ENCODE results near the gene AFAP1. TPM values are rescaled to one million over a fixed set of nuclear protein-coding genes. Genes with fewer than 3 reads are reported as not detected.
A peak's percentile ranks its signal among the peaks of the same experiment; 100 is the strongest.

AFAP1 gene
- total RNA-seq, 2 donors from 2014 or later = 32.1 to 40.1 TPM

- Histone ChIP-seq H3K9me3 (no peaks in the 10 kb centered on the region), H3K4me1 (ENCODE audit: control insufficient read depth in 1 of 2, low read depth in 2 of 2) (peaks cover 19 to 34% of the 10 kb centered on the region in 2 donors), H3K36me3 (no peaks in the 10 kb centered on the region), H3K4me3 (no peak overlapping the region), H3K27me3 (replicated peaks; ENCODE audit: insufficient read depth) (no peaks in the 10 kb centered on the region), H3K27ac (peak overlapping the region; percentile 34 to 68)
- DNase-seq (ENCODE audit: low spot score) (no peak), ATAC-seq (ENCODE audit: insufficient number of reproducible peaks, low FRiP score, low read depth) (no peak)
- TF ChIP-seq, protein P1, sequence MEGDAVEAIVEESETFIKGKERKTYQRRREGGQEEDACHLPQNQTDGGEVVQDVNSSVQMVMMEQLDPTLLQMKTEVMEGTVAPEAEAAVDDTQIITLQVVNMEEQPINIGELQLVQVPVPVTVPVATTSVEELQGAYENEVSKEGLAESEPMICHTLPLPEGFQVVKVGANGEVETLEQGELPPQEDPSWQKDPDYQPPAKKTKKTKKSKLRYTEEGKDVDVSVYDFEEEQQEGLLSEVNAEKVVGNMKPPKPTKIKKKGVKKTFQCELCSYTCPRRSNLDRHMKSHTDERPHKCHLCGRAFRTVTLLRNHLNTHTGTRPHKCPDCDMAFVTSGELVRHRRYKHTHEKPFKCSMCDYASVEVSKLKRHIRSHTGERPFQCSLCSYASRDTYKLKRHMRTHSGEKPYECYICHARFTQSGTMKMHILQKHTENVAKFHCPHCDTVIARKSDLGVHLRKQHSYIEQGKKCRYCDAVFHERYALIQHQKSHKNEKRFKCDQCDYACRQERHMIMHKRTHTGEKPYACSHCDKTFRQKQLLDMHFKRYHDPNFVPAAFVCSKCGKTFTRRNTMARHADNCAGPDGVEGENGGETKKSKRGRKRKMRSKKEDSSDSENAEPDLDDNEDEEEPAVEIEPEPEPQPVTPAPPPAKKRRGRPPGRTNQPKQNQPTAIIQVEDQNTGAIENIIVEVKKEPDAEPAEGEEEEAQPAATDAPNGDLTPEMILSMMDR (IDR thresholded peaks at IDR 0.05) = no peak
Observed at GRCh38 chr4:7967501-7968261, 28.0 kb upstream of the AFAP1 start.

- Histone ChIP-seq H3K27ac (no peak overlapping the region), H3K9me3 (no peaks in the 10 kb centered on the region), H3K4me3 (no peak overlapping the region), H3K4me1 (ENCODE audit: control insufficient read depth in 1 of 2, low read depth in 2 of 2) (peaks cover 19 to 34% of the 10 kb centered on the region in 2 donors), H3K36me3 (no peaks in the 10 kb centered on the region), H3K27me3 (replicated peaks; ENCODE audit: insufficient read depth) (no peaks in the 10 kb centered on the region)
- DNase-seq (ENCODE audit: low spot score) (no peak), ATAC-seq (ENCODE audit: insufficient number of reproducible peaks, low FRiP score, low read depth) (no peak)
- TF ChIP-seq, protein P1 (IDR thresholded peaks at IDR 0.05) = no peak
Observed at GRCh38 chr4:7967063-7967440, 27.4 kb upstream of the AFAP1 start.

DNA sequence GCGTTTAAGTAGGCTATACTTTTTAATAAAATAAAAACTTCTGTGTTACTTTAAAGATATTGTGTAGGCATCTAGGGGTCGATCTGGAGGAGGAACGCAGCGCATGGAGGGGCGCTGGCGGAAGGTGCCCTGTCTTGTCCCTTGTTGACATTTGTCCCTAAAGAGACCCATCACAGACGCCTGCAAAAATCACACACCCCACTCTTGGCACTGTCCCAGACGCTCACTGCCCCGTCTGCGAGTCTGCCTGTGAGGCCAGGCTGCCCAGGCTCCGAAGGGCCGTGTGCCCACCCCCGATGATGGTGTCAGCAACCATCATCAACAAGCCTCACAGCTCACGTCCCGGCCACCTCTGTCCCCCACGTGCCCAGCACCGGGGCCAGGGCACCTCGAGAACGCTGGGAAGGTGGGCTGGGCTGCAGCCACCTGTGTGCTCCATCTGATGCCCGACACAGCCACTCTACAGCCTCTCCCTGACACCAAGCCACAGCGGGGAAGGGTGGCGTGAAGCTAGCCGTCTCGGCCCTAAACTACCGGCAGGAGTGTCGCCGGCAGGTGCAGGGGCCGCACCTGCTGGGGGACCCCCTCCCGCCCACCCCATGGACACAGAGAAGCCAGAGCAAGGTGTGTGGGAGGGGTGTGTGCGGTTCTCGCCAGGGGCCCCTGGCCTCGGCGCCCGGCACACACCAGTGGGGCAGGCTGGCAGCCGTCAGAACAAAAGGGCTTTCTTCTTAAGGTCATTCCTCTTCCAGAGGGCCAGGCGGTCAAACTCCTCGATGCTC lies 26.8 kb upstream of the AFAP1 start:
- TF ChIP-seq, protein P1 (IDR thresholded peaks at IDR 0.05) = no peak
- Histone ChIP-seq H3K36me3 (no peaks in the 10 kb centered on the region), H3K27ac (no peak overlapping the region), H3K27me3 (replicated peaks; ENCODE audit: insufficient read depth) (no peaks in the 10 kb centered on the region), H3K4me1 (ENCODE audit: control insufficient read depth in 1 of 2, low read depth in 2 of 2) (peaks cover 19 to 40% of the 10 kb centered on the region in 2 donors), H3K9me3 (no peaks in the 10 kb centered on the region), H3K4me3 (no peak overlapping the region)
- ATAC-seq (ENCODE audit: insufficient number of reproducible peaks, low FRiP score, low read depth) (no peak), DNase-seq (ENCODE audit: low spot score) (no peak)

- Histone ChIP-seq H3K4me1 (ENCODE audit: control insufficient read depth in 1 of 2, low read depth in 2 of 2) (peaks cover 26 to 43% of the 10 kb centered on the region in 2 donors), H3K27ac (no peak overlapping the region), H3K36me3 (no peaks in the 10 kb centered on the region), H3K4me3 (no peak overlapping the region), H3K27me3 (replicated peaks; ENCODE audit: insufficient read depth) (no peaks in the 10 kb centered on the region), H3K9me3 (no peaks in the 10 kb centered on the region)
- TF ChIP-seq, protein P1 (IDR thresholded peaks at IDR 0.05) = no peak
- DNase-seq (ENCODE audit: low spot score) (no peak), ATAC-seq (ENCODE audit: insufficient number of reproducible peaks, low FRiP score, low read depth) (no peak)
Observed at GRCh38 chr4:7964890-7965662, 25.4 kb upstream of the AFAP1 start.

- ATAC-seq (ENCODE audit: insufficient number of reproducible peaks, low FRiP score, low read depth) (no peak), DNase-seq (ENCODE audit: low spot score) (no peak)
- Histone ChIP-seq H3K27me3 (replicated peaks; ENCODE audit: insufficient read depth) (no peaks in the 10 kb centered on the region), H3K27ac (no peak overlapping the region), H3K4me1 (ENCODE audit: control insufficient read depth in 1 of 2, low read depth in 2 of 2) (peaks cover 20 to 43% of the 10 kb centered on the region in 2 donors), H3K36me3 (no peaks in the 10 kb centered on the region), H3K9me3 (no peaks in the 10 kb centered on the region), H3K4me3 (no peak overlapping the region)
- TF ChIP-seq, protein P1 (IDR thresholded peaks at IDR 0.05) = no peak
Observed at GRCh38 chr4:7964459-7964858, 24.8 kb upstream of the AFAP1 start.

All from thoracic aorta (tissue), 2 donors.